GM12878 (cell line): ENCODE results near the gene FBXL19. TPM values are rescaled to one million over a fixed set of nuclear protein-coding genes. Genes with fewer than 3 reads are reported as not detected.
A peak's percentile ranks its signal among the peaks of the same experiment; 100 is the strongest.

Source experiments
- ATAC-seq: fragments of 200-7000 bp; cut with Tn5 transposase; 3 replicates; pipeline ENCODE4 v1.9.1; 2020; ENCODE audit warnings: mild to moderate bottlenecking, moderate library complexity
- BruUV-seq: library from RNA; stranded (reverse); fragments of 400-500 nt; replicated peaks from 2 replicates; lab custom pipeline; 2021; lab: Mats Ljungman, UMichigan
- CTCF ChIA-PET: fragments of 300-600 bp; sonication (Branson Sonifier 250); formaldehyde crosslinking; extraction: SDS; loops from one replicate; lab custom pipeline; 2021; ENCODE audit warnings: inconsistent platforms; lab: Yijun Ruan, JAX
- POLR2A ChIA-PET: fragments of 350-600 bp; formaldehyde crosslinking; extraction: SDS; loops from one replicate; lab custom pipeline; 2021; ENCODE audit warnings: inconsistent platforms; lab: Charles Lee
- RAD21 ChIA-PET: fragments of 300-600 bp; sonication (Branson Sonifier 250); formaldehyde crosslinking; loops from one replicate; lab custom pipeline; 2023; ENCODE audit warnings: antibody characterized with exemption; ENCODE audit not compliant: unreplicated experiment; lab: Charles Lee
- SMC1A ChIA-PET: fragments of 300-600 bp; sonication (Branson Sonifier 250); formaldehyde crosslinking; loops from one replicate; lab custom pipeline; 2023; ENCODE audit not compliant: unreplicated experiment, uncharacterized antibody; lab: Charles Lee
- DNase-seq: peaks from one replicate; pipeline ENCODE4 v3.0.0-alpha.2; 2011; ENCODE audit warnings: low read depth, low spot score
- FAIRE-seq: peaks from 3 replicates; lab custom pipeline; 2011; peaks lifted over from hg19 to GRCh38; lab: Jason Lieb, UNC
- H2AFZ ChIP-seq: 2 replicates; pipeline ENCODE4 v1.6.0; 2011; ENCODE audit warnings: low read depth, low read length, control low read depth; ENCODE audit not compliant: control insufficient read depth
- H3K27ac ChIP-seq: 2 replicates; pipeline ENCODE4 v1.5.1; 2011; ENCODE audit warnings: control low read depth; ENCODE audit not compliant: control insufficient read depth, insufficient read depth
- H3K27me3 ChIP-seq, 2 experiments: replicated peaks in 1 of 2; 2 replicates each; pipeline versions ENCODE4 v1.6.0 to v1.6.1; 2011; ENCODE audit warnings: low read length in 1 of 2; ENCODE audit not compliant: control insufficient read depth in 2 of 2, insufficient read depth in 2 of 2
- H3K36me3 ChIP-seq, 2 experiments: 2 replicates each; pipeline ENCODE4 v1.5.1; 2011; ENCODE audit warnings: low read length in 1 of 2; ENCODE audit not compliant: control insufficient read depth in 2 of 2, insufficient read depth in 2 of 2
- H3K4me1 ChIP-seq: 2 replicates; pipeline ENCODE4 v1.6.1; 2011; ENCODE audit warnings: mild to moderate bottlenecking, low read length, moderate library complexity, mixed read lengths; ENCODE audit not compliant: control insufficient read depth, insufficient read depth
- H3K4me2 ChIP-seq: 2 replicates; pipeline ENCODE4 v1.6.0; 2011; ENCODE audit warnings: control low read depth; ENCODE audit not compliant: control insufficient read depth, insufficient read depth
- H3K4me3 ChIP-seq: fragments of 200-600 bp; sonication (generic); 2 replicates; pipeline ENCODE4 v1.5.1; 2016
- H3K79me2 ChIP-seq: 2 replicates; pipeline ENCODE4 v1.6.0; 2011; ENCODE audit warnings: low read length; ENCODE audit not compliant: control insufficient read depth, insufficient read depth
- H3K9ac ChIP-seq: 2 replicates; pipeline ENCODE4 v1.8.0; 2011; ENCODE audit warnings: low read length, control low read depth, mixed read lengths; ENCODE audit not compliant: control insufficient read depth, insufficient read depth
- H3K9me3 ChIP-seq: replicated peaks from 3 replicates; pipeline ENCODE4 v1.5.1; 2011; ENCODE audit warnings: mild to moderate bottlenecking, low read length; ENCODE audit not compliant: control insufficient read depth, insufficient read depth
- H4K20me1 ChIP-seq: 2 replicates; pipeline ENCODE4 v1.6.0; 2011; ENCODE audit not compliant: control insufficient read depth, insufficient read depth
- HCFC1 ChIP-seq: fragments of 150-350 bp; IDR thresholded peaks from 2 replicates; pipeline ENCODE4 v1.6.1; 2014; ENCODE audit warnings: low read length
- IKZF2 ChIP-seq, 2 experiments: fragments of 450-650 bp; IDR thresholded peaks; 2 replicates each; pipeline ENCODE4 v1.6.1; 2017; ENCODE audit warnings: mild to moderate bottlenecking in 2 of 2, moderate library complexity in 2 of 2
- KAT2A ChIP-seq: conservative IDR thresholded peaks from 2 replicates; pipeline ENCODE4 v1.6.1; 2011; ENCODE audit warnings: low read depth, low read length; ENCODE audit not compliant: control insufficient read depth
- MEF2B ChIP-seq: fragments of 450-650 bp; IDR thresholded peaks from 2 replicates; pipeline ENCODE4 v1.6.1; 2018; ENCODE audit warnings: mild to moderate bottlenecking, moderate library complexity; ENCODE audit not compliant: partially characterized antibody, poor library complexity, severe bottlenecking
- NR2C1 ChIP-seq: fragments of 450-650 bp; IDR thresholded peaks from 2 replicates; pipeline ENCODE4 v1.6.1; 2017; ENCODE audit warnings: antibody characterized with exemption, mild to moderate bottlenecking, moderate library complexity
- RAD51 ChIP-seq: fragments of 450-650 bp; IDR thresholded peaks from 2 replicates; pipeline ENCODE4 v1.6.1; 2016; ENCODE audit warnings: moderate library complexity, mild to moderate bottlenecking, inconsistent platforms
- RBBP5 ChIP-seq: fragments of 200-600 bp; sonication (generic); conservative IDR thresholded peaks from 2 replicates; pipeline ENCODE4 v1.6.1; 2016
- RELB ChIP-seq: fragments of 450-650 bp; IDR thresholded peaks from 2 replicates; pipeline ENCODE4 v1.6.1; 2017; ENCODE audit warnings: low read depth, mild to moderate bottlenecking, moderate library complexity
- SIN3A ChIP-seq: IDR thresholded peaks from 2 replicates; pipeline ENCODE4 v1.6.1; 2012; ENCODE audit warnings: low read depth, low read length, improper control_type of control experiment
- SMAD1 ChIP-seq: fragments of 450-650 bp; IDR thresholded peaks from 2 replicates; pipeline ENCODE4 v1.6.1; 2018; ENCODE audit warnings: mild to moderate bottlenecking, low read depth; ENCODE audit not compliant: partially characterized antibody
- SP1 ChIP-seq: IDR thresholded peaks from one replicate; pipeline ENCODE4 v1.6.1; 2011; ENCODE audit warnings: low read depth, low read length
- TCF3 ChIP-seq: IDR thresholded peaks from 2 replicates; pipeline ENCODE4 v1.6.1; 2012; ENCODE audit warnings: low read depth, mild to moderate bottlenecking, low read length, borderline replicate concordance; ENCODE audit not compliant: insufficient read depth
- WRNIP1 ChIP-seq: IDR thresholded peaks from 2 replicates; pipeline ENCODE4 v1.6.1; 2011; ENCODE audit warnings: low read depth, low read length, improper control_type of control experiment, borderline replicate concordance
- WGBS: methylation state at CpG from one replicate; pipeline ENCODE4 v1.1.6; 2016; ENCODE audit warnings: low lambda C conversion rate; ENCODE audit not compliant: insufficient replicate concordance, insufficient coverage; ENCODE audit errors: missing lambda C conversion rate; 5-methylcytosine and 5-hydroxymethylcytosine counted together
- in situ Hi-C: fragments of 300-500 bp; cut with MboI; formaldehyde crosslinking; loops from 9 replicates; pipeline ENCODE4 v1.14.3; 2018; ENCODE audit warnings: mixed read lengths
- intact Hi-C: fragments of 100-400 bp; cut with micrococcal nuclease; formaldehyde crosslinking; loops from one replicate; pipeline ENCODE4 v1.14.2; 2022; ENCODE audit not compliant: unreplicated experiment
- polyA plus RNA-seq, 11 experiments: library from polyadenylated mRNA; depleted of rRNA in 4 of 11; unstranded in 6 of 11; stranded (reverse) in 5 of 11; fragments of >200 nt; fragmentation: Nextera tagmentation in 4 of 11; fragmentation: Illumina TruSeq in 1 of 11; extraction: Ambion mirVana in 4 of 11; extraction: Trizol in 1 of 11; gene quantifications; 1 replicate in 1 of 11; 2 replicates in 10 of 11; pipeline versions ENCODE4 v1.2.1 to v1.2.3, GENCODE V29; 2011 to 2016; ENCODE audit warnings: inconsistent platforms in 2 of 11, missing spikeins in 2 of 11, low read depth in 1 of 11
- total RNA-seq, 4 experiments: library from RNA; depleted of rRNA in 3 of 4; stranded (reverse); fragments of >200 nt in 3 of 4; fragmentation: Illumina TruSeq in 1 of 4; extraction: Trizol in 1 of 4; gene quantifications; 2 replicates each; pipeline versions ENCODE4 v1.2.1 to v1.2.3, GENCODE V29; 2013 to 2021

Gene FBXL19
- total and polyA plus RNA-seq, 10 of the 15 experiments (the other 5 are each of a cell fraction or from before 2014, with no cell fraction given) = 0.02 to 32.1 (median 6.8) TPM; not detected in 1

- in situ Hi-C loops = no loop called here
- CTCF ChIA-PET = interaction anchor here (0.6 to 1.4 kb wide), 2 partner anchors 13 to 71 kb away, joined by 3 to 4 read pairs; no protein-coding TSS in a partner anchor
Measured at GRCh38 chr16:30914830-30915229, 8.5 kb upstream of the FBXL19 start.

More at GRCh38 chr16:30914830-30915229, 8.5 kb upstream of the FBXL19 start:
- Histone ChIP-seq H3K4me3 (no peak overlapping the region), H3K4me2 (no peak overlapping the region), H3K36me3 (no peaks in the 10 kb centered on the region), H3K27ac (no peak overlapping the region), H3K79me2 (no peaks in the 10 kb centered on the region), H3K27me3 (no peaks in the 10 kb centered on the region; a peak in 1 of 4 replicates), H3K9ac (no peak overlapping the region), H3K4me1 (no peaks in the 10 kb centered on the region), H4K20me1 (no peaks in the 10 kb centered on the region), H2AFZ (no peak overlapping the region; the same call in 1 of the 2 replicates), H3K9me3 (no peaks in the 10 kb centered on the region)
- WGBS = 2% methylated on average over 3 of the region's 3 CpGs
- no peak for FAIRE-seq
- ATAC-seq = peak; percentile 92
- DNase-seq = no peak
- intact Hi-C loops = no loop called here
- POLR2A ChIA-PET = interaction anchor here (0.7 kb wide), 1 partner anchor 152 kb away, joined by 3 read pairs; no protein-coding TSS in a partner anchor
- SMC1A ChIA-PET = interaction anchor here (1.1 kb wide), 1 partner anchor 69 kb away, joined by 4 read pairs; no protein-coding TSS in a partner anchor
- RAD21 ChIA-PET = interaction anchor here (0.7 to 3.5 kb wide), 2 partner anchors 27 to 69 kb away, joined by 3 to 15 read pairs; no protein-coding TSS in a partner anchor
- TF ChIP-seq RAD51 (no peak), TCF3 (no peak), SIN3A (no peak), KAT2A (no peak), IKZF2 (IDR thresholded peaks at IDR 0.05) (no peak), RBBP5 (no peak), SMAD1 (no peak), NR2C1 (peak; percentile 50; the same call in 1 of the 2 replicates), HCFC1 (0 out of 2 replicates have a peak, but pooled peaks have one; percentile 21), RELB (no peak), SP1 (no peak), MEF2B (peak; percentile 21), WRNIP1 (no peak)
- BruUV-seq = no TSS peak
